ENCODE results near the gene NANOS1.

The NANOS1 gene

GRCh38 chr10:119078422-119079179 is 49.1 kb downstream of the NANOS1 start:
- TF ChIP-seq CTCF (conservative IDR thresholded peaks at IDR 0.05; ENCODE audit: low read depth, low read length) = no peak
- H3K4me3 ChIP-seq (ENCODE audit: low read depth, low read length) = peak overlapping the region; percentile 98
- no peak for DNase-seq (ENCODE audit: low read depth)

GRCh38 chr10:119079599-119080520 is 50.3 kb downstream of the NANOS1 start:
- TF ChIP-seq CTCF (conservative IDR thresholded peaks at IDR 0.05; ENCODE audit: low read depth, low read length) = no peak
- peak overlapping the region; percentile 98 for H3K4me3 ChIP-seq (ENCODE audit: low read depth, low read length)
- DNase-seq (ENCODE audit: low read depth) = peak; percentile 84

- peak; percentile 95 for DNase-seq (ENCODE audit: low read depth)
- TF ChIP-seq CTCF (conservative IDR thresholded peaks at IDR 0.05; ENCODE audit: low read depth, low read length) = no peak
- H3K4me3 ChIP-seq (ENCODE audit: low read depth, low read length) = peak within 1 kb of the TSS; percentile 98
Observed at GRCh38 chr10:119080521-119081259, 51.2 kb downstream of the NANOS1 start, which contains the start of gene EIF3A. EIF3A (minus strand) TSS chr10:119080817; CDS start chr10:119080676, 141 bp downstream.
